Lower lobe of right lung (tissue), 2 donors: Measurements from ENCODE around the gene NXPH2. TPM values are rescaled to one million over a fixed set of nuclear protein-coding genes. Genes with fewer than 3 reads are reported as not detected.

Experiments
- ATAC-seq, 2 donors: fragments of 200-7000 bp; cut with Tn5 transposase; one replicate each; pipeline ENCODE4 v1.9.1; 2020 to 2022; ENCODE audit warnings: mild to moderate bottlenecking in 2 of 2, moderate library complexity in 2 of 2
- DNase-seq: peaks from one replicate; pipeline ENCODE4 v3.0.0-alpha.2; 2020
- H3K27ac ChIP-seq: fragments of 200-600 bp; one replicate; pipeline ENCODE4 v1.8.0; 2022
- H3K27me3 ChIP-seq: fragments of 200-600 bp; one replicate; pipeline ENCODE4 v1.8.0; 2022; ENCODE audit warnings: low read depth
- H3K36me3 ChIP-seq: fragments of 200-600 bp; one replicate; pipeline ENCODE4 v1.8.0; 2022; ENCODE audit warnings: mild to moderate bottlenecking
- H3K4me1 ChIP-seq: fragments of 200-600 bp; one replicate; pipeline ENCODE4 v1.8.0; 2022
- H3K4me3 ChIP-seq: fragments of 200-600 bp; one replicate; pipeline ENCODE4 v1.8.0; 2022; ENCODE audit warnings: mild to moderate bottlenecking
- H3K9me3 ChIP-seq: fragments of 200-600 bp; one replicate; pipeline ENCODE4 v1.8.0; 2022
- intact Hi-C: fragments of 100-400 bp; cut with DNase I; formaldehyde crosslinking; loops from one replicate; pipeline ENCODE4 v1.11.0; 2022
- total RNA-seq: library from RNA; stranded (reverse); fragmentation: NEBNext Ultra II Directional; extraction: Animal tissue kit (Norgen Biotek cat#: 25700); gene quantifications from one replicate; pipeline ENCODE4 v1.2.1, GENCODE V29; 2021
- TF ChIP-seq, protein P1 (sequence below): fragments of 200-600 bp; IDR thresholded peaks from one replicate; pipeline ENCODE4 v1.8.0; 2022; ENCODE audit warnings: antibody characterized with exemption, mild to moderate bottlenecking
- donor health status: DM: no; HTN: yes; CAD: no; lungs with severe emphysema.

NXPH2 gene
- total RNA-seq, 1 donor from 2014 or later: not detected

DNA sequence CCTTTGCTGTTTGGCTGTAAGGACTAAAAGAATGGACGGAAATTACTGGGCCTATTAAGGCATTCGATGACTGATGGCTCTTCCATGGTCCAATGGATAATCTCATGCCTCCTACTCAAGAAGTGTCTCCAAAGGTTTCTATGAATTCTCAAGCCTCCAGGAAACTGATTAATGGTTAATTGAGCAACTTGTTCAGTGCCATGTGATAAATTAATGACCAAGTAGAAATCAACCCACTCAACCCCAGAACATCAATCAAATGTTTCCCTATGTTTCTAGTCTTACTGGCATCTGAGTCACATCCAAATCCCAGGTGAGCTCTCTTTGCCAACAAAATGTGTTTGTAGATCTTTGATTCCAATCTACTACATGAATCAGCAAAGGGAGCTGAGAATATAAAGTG lies 103.6 kb downstream of the NXPH2 start:
- no peak overlapping the region for H3K27ac ChIP-seq
- TF ChIP-seq, protein P1, sequence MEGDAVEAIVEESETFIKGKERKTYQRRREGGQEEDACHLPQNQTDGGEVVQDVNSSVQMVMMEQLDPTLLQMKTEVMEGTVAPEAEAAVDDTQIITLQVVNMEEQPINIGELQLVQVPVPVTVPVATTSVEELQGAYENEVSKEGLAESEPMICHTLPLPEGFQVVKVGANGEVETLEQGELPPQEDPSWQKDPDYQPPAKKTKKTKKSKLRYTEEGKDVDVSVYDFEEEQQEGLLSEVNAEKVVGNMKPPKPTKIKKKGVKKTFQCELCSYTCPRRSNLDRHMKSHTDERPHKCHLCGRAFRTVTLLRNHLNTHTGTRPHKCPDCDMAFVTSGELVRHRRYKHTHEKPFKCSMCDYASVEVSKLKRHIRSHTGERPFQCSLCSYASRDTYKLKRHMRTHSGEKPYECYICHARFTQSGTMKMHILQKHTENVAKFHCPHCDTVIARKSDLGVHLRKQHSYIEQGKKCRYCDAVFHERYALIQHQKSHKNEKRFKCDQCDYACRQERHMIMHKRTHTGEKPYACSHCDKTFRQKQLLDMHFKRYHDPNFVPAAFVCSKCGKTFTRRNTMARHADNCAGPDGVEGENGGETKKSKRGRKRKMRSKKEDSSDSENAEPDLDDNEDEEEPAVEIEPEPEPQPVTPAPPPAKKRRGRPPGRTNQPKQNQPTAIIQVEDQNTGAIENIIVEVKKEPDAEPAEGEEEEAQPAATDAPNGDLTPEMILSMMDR: no peak
- intact Hi-C loops: no loop called here
- no peak overlapping the region for H3K4me3 ChIP-seq
- H3K9me3 ChIP-seq: no peaks in the 10 kb centered on the region
- DNase-seq (no peak), ATAC-seq (no peak)
- no peaks in the 10 kb centered on the region for H3K27me3 ChIP-seq
- no peaks in the 10 kb centered on the region for H3K36me3 ChIP-seq
- H3K4me1 ChIP-seq: no peaks in the 10 kb centered on the region

DNA sequence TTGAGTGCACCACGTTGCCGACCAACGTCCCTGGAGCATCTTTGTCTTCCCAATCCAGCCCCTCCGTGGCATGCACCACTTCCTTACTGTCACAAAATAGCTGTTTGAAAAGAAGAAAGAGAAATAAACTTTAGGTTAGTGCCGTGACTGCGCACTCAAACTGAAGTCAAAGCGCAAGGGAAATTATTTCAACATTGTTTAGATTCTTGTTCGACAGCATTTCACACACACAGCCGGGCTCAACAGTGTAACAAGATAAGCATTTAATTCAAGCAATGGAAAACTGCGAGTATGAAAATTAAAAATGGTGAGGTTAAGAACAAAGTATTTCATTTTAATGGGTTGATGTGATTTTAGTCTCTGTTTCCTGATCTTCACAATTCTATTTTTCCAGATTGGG lies 108.6 kb downstream of the NXPH2 start:
- H3K4me1 ChIP-seq: no peaks in the 10 kb centered on the region
- no peak overlapping the region for H3K4me3 ChIP-seq
- no peak for DNase-seq
- H3K27me3 ChIP-seq: no peaks in the 10 kb centered on the region
- intact Hi-C loops: no loop called here
- no peak overlapping the region for H3K27ac ChIP-seq
- H3K36me3 ChIP-seq: no peaks in the 10 kb centered on the region
- no peak for ATAC-seq
- H3K9me3 ChIP-seq: no peaks in the 10 kb centered on the region
- TF ChIP-seq, protein P1: no peak

DNA sequence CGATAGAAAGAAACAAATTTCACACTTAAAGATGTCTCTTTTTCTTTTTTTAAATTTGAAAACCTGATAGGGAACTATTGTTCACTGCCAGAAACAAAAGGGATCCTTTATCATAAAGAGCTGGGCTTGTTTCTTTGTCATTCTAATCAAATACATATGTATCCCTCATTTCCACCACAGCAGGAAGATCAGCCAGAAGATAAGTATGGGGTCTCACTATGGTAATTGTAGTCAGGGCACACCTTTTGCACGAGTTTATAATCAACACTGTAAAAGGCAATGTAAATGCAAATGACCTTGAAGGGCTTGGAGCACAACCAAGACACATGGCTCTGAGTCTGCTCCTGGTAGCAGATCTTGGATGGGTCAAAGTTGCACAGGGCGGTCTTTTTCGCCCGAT lies 109.5 kb downstream of the NXPH2 start:
- ATAC-seq (no peak), DNase-seq (no peak)
- no peaks in the 10 kb centered on the region for H3K27me3 ChIP-seq
- no peaks in the 10 kb centered on the region for H3K9me3 ChIP-seq
- TF ChIP-seq, protein P1: no peak
- no peaks in the 10 kb centered on the region for H3K36me3 ChIP-seq
- H3K27ac ChIP-seq: no peak overlapping the region
- H3K4me1 ChIP-seq: no peaks in the 10 kb centered on the region
- no peak overlapping the region for H3K4me3 ChIP-seq
- intact Hi-C loops: no loop called here

DNA sequence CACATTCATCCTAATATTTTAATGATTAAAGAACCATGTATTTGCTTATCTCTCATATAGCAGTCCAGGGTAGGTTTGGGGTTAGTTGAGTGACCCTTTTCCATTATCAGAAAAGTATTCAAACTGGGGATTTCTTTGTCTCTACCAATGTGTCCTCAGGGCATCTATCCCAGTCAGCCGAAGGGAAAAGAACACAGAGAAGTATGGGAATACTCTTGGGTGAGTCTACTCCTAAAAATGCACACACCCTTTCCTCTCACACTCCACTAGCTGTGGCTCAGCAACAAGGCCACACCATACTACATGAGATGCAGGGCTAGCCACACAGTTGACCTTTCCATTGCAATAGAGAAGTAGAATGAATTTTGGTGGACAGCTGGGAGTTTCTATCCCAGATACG lies 114.3 kb downstream of the NXPH2 start:
- DNase-seq (no peak), ATAC-seq (no peak)
- Histone ChIP-seq H3K27me3 (no peaks in the 10 kb centered on the region), H3K9me3 (no peaks in the 10 kb centered on the region), H3K36me3 (no peaks in the 10 kb centered on the region), H3K4me3 (no peak overlapping the region), H3K27ac (no peak overlapping the region), H3K4me1 (no peaks in the 10 kb centered on the region)
- TF ChIP-seq, protein P1: no peak
- intact Hi-C loops: no loop called here

DNA sequence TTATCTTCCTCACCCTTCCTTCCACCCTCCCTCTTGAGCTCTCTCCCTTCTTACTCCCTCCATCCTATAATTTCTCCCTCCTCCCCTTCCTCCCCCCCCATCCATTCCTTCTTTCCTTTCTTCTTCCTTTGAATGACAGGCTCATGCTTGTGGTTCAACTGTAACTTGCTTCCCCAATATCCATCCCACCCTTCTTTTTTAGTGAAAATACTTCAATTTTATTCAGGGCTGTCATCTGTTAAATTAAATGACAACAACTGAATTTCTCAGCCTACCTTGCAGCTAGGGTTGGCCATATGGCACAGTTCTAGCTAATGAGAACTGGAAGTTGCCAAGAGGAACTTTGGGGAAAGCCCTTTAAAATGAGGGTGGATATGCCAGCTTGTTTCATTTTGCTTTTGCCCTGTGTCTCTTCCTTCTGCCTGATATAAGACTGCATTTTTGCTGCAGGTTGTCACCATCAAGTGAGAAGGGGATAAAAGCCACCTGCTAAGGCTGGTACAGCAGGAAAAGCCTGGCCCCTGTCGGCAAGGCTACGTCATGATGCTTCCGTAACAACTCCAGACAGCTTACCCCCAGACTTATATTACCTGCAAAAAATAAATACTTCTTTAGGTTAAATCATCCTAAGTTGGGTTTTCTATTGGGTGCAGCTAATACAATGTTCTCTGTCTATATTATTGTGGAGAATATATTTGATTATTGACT lies 121.8 kb downstream of the NXPH2 start:
- TF ChIP-seq, protein P1: no peak
- no peaks in the 10 kb centered on the region for H3K36me3 ChIP-seq
- no peaks in the 10 kb centered on the region for H3K27me3 ChIP-seq
- no peaks in the 10 kb centered on the region for H3K4me1 ChIP-seq
- ATAC-seq (no peak), DNase-seq (no peak)
- H3K9me3 ChIP-seq: no peaks in the 10 kb centered on the region
- intact Hi-C loops: no loop called here
- no peak overlapping the region for H3K27ac ChIP-seq
- no peak overlapping the region for H3K4me3 ChIP-seq
